MG63 (cell line): ENCODE results near the gene E2F2. TPM values are rescaled to one million over a fixed set of nuclear protein-coding genes. Genes with fewer than 3 reads are reported as not detected.

ENCODE experiments used
- DNase-seq: peaks from one replicate; pipeline ENCODE4 v3.0.0-alpha.2; 2020
- H3K27me3 ChIP-seq: fragments of 250-450 bp; sonication (Bioruptor Pico); 2 replicates; pipeline ENCODE4 v1.5.1; 2020; ENCODE audit warnings: mild to moderate bottlenecking, moderate library complexity
- H3K36me3 ChIP-seq: fragments of 250-450 bp; sonication (Bioruptor Pico); 2 replicates; pipeline ENCODE4 v1.5.1; 2020; ENCODE audit warnings: mild to moderate bottlenecking, moderate library complexity
- H3K4me3 ChIP-seq: fragments of 250-450 bp; sonication (Bioruptor Pico); 2 replicates; pipeline ENCODE4 v1.5.1; 2020; ENCODE audit warnings: mild to moderate bottlenecking, moderate library complexity
- H3K9me3 ChIP-seq: fragments of 250-450 bp; sonication (Bioruptor Pico); 2 replicates; pipeline ENCODE4 v1.5.1; 2020; ENCODE audit warnings: mild to moderate bottlenecking, moderate library complexity
- total RNA-seq: library from RNA; depleted of rRNA; stranded (reverse); fragments of >200 nt; shearing (Covaris generic); gene quantifications from 2 replicates; pipeline ENCODE4 v1.2.3, GENCODE V29; 2014; ENCODE audit warnings: low replicate concordance

Gene E2F2
- total RNA-seq, 1 experiment from 2014 or later = 4.3 TPM

DNA sequence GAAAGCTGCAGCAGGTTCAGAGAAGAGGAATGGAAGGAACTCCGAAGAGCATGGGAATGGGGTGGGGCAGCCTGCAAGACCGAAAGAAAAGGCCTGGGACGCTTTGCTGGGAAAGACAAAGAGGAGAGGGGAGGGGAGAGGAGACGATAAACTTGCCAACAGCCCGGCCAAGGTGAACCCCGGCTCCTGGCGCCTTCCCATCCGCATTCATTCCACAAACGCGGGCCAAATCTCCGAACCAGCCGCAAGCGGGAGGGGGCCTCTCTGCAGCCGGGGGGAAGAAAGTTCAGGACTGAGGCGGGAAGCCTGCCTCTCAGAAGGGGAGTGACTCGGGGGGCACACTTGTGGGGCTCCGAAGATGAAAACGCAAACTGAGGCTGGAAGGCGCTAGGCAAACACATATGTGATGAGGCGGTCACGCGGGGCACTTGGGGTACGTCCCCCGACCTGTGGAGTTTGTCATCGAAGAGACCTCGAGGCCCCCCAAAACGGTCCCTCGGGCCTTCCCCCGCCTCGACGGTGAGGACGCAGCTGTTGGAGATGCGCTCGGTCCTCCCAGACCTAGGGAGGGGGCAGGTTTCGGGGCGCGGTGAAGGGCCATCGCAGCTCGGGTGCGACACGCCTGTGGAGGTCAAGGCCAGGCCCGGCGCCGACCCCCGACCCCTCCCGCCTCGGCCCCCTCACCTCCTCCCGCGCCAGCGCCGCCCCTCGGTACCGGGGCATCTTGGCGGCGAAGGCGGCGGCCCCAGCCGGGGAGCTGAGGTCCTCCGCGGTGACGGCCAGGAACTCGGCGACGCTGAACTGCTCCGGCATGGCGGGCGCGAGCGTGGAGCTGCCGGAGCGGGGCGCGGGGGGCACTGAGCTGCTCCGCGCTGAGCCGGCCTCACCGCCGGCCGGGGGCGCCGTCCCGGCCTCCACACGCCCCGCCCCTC, 47.4 kb downstream of the E2F2 start, which contains the start of gene ASAP3:
ASAP3 (minus strand) TSS at position 859 of the 932 bp plus-strand sequence; CDS start at position 813, 46 bp downstream.
- peak; percentile 18 for DNase-seq
- H3K27me3 ChIP-seq = no peaks in the 10 kb centered on the region
- no peaks in the 10 kb centered on the region for H3K9me3 ChIP-seq
- no peaks in the 10 kb centered on the region for H3K36me3 ChIP-seq
- H3K4me3 ChIP-seq = peak within 1 kb of the TSS; percentile 55

DNA sequence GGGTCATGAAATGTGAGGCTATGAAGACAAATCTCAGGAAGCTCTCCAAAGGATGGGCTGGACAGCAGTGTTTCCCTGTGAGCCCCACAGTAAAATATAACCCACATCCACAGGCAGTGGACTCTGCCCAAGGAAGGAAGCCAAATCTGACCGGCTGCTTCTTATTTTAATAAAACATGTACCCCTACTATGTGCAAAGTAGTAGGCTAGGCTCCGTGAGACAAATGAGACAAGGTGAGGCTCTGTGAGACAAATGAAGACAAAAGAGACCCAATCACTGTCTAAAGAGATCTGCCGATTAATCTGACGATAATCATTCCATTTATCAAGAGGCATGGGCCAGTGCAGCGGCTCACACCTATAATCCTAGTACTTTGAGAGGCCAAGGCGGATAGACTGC, 49.1 kb downstream of the E2F2 start:
- Histone ChIP-seq H3K27me3 (no peaks in the 10 kb centered on the region), H3K4me3 (no peak overlapping the region), H3K36me3 (no peaks in the 10 kb centered on the region), H3K9me3 (no peaks in the 10 kb centered on the region)
- no peak for DNase-seq

GRCh38 chr1:23481026-23481597, 49.9 kb downstream of the E2F2 start:
- no peak for DNase-seq
- no peaks in the 10 kb centered on the region for H3K27me3 ChIP-seq
- no peak overlapping the region for H3K4me3 ChIP-seq
- H3K9me3 ChIP-seq = no peaks in the 10 kb centered on the region
- no peaks in the 10 kb centered on the region for H3K36me3 ChIP-seq

- no peak overlapping the region for H3K4me3 ChIP-seq
- no peak for DNase-seq
- no peaks in the 10 kb centered on the region for H3K36me3 ChIP-seq
- no peaks in the 10 kb centered on the region for H3K27me3 ChIP-seq
- no peaks in the 10 kb centered on the region for H3K9me3 ChIP-seq
These were observed 50.6 kb downstream of the E2F2 start for GRCh38 chr1:23480187-23481025.

DNA sequence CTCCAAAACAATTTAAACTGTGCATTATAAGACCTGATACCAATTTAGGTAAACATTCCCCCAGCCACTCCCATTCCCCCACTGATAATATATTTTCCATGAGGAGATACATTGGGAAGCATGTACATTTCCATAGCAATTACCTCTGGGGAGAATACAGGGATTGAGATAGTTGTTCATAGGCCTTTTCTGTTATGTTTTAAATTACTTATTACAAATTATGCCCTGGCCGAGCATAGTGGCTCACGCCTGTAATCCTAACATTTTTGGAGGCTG, 51.4 kb downstream of the E2F2 start:
- DNase-seq = no peak
- H3K9me3 ChIP-seq = no peaks in the 10 kb centered on the region
- no peaks in the 10 kb centered on the region for H3K36me3 ChIP-seq
- H3K4me3 ChIP-seq = no peak overlapping the region
- no peaks in the 10 kb centered on the region for H3K27me3 ChIP-seq

DNA sequence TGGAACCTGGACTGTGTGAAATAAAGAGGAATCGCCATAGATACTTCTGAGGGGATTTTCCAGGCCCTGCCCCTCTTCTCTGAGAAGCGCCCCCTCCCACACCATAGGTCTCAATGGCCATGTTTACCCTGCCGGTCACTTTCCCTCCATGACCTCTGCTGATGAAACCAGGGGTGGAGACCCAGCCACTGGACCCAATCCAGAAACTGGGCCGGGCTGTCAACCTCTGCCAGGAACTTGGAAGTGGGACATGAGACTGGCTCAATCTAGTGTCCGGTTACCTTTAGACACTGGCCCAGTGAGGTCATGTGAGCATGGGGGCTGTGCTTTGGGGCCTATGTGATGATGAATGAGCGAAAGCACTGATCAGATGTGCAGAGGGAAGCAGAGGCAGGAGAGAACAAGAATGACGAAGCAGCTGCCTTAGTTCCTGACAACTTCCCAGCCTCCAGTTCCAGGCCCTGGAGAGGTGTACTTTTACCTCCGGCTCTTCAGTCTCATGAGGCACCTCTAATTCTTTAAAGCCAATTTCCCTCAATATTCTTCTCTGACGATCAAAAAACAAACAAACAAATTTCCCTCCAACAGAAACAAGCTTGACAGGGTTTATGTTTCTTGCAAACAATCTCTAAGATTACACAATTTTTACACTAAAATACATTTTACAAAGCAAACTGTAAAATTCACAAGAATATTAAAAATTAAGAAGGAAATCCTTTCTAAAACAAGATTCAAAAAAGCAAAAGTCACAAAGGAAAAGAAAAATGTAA, 52.0 kb downstream of the E2F2 start:
- DNase-seq = peak; percentile 42
- Histone ChIP-seq H3K4me3 (no peak overlapping the region), H3K27me3 (no peaks in the 10 kb centered on the region), H3K9me3 (no peaks in the 10 kb centered on the region), H3K36me3 (no peaks in the 10 kb centered on the region)

- Histone ChIP-seq H3K36me3 (no peaks in the 10 kb centered on the region), H3K4me3 (no peak overlapping the region), H3K27me3 (no peaks in the 10 kb centered on the region), H3K9me3 (no peaks in the 10 kb centered on the region)
- no peak for DNase-seq
These were observed 53.5 kb downstream of the E2F2 start for GRCh38 chr1:23477359-23478144.

GRCh38 chr1:23475641-23476040, 55.4 kb downstream of the E2F2 start:
- DNase-seq = no peak
- H3K36me3 ChIP-seq = no peaks in the 10 kb centered on the region
- H3K27me3 ChIP-seq = no peaks in the 10 kb centered on the region
- no peaks in the 10 kb centered on the region for H3K9me3 ChIP-seq
- no peak overlapping the region for H3K4me3 ChIP-seq

DNA sequence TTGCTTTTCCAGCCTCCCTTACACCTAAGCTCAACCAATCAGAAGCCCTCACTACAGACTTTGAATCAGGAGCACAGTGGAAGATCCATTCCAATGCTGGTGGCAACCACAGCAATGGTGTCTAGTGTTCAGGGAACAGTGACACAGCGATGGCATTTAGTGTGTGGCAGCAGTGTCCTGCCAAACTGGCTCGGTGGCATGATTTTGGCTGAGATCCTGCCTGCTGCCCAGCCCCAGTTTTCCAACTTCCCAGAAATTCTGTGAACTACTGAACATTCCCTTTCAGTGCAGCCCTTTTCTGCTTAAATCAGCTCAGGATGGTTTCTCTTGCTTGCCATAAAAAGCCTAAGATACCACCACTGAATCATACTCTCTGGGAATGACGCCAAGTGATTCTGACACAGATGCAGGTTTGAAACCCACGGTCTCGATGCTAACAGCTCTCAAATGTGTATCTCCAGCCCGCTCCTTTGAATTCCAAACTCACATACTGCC, 55.9 kb downstream of the E2F2 start:
- H3K27me3 ChIP-seq = no peaks in the 10 kb centered on the region
- H3K4me3 ChIP-seq = no peak overlapping the region

DNA sequence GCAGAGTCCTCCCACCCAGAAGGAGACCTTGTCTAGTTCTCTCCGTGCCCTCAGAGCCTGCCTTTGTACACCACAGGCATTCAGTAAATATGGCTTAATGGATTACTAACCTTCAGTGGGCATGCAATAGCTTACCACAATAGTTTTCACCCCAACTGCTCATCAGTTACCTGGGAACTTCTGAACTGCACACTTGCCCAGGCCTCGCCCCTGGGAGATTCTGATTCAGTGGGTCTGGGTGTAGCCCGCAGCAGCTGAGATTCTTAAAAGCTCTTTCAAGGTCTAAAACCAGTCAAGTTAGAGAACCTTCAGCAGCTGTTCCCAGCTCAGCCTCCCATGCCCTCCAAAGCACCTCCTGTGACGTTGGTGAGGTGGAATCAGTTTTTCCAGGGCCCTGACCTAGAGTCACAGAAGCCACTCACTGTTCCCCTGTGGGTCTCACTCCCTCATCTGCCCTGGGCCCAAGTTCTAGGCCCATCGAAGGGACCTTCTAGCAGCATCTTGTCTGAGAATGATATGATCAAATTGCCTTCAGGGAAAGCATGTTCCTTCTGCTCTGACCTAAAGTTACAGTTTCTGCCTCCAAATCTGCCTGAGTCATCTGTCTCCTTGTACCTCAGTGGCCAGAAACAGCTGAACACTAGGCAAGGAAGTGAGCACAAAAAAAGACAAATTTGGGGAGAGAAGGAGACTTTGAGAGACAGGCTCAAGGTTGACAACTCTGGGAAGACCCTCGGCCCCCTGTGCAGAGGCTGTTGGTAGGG, 57.8 kb downstream of the E2F2 start:
- no peak for DNase-seq
- H3K27me3 ChIP-seq = no peaks in the 10 kb centered on the region
- H3K9me3 ChIP-seq = no peaks in the 10 kb centered on the region
- H3K4me3 ChIP-seq = no peak overlapping the region
- no peaks in the 10 kb centered on the region for H3K36me3 ChIP-seq

More for the DNA sequence above, 55.9 kb downstream of the E2F2 start:
- H3K9me3 ChIP-seq = no peaks in the 10 kb centered on the region
- DNase-seq = peak; percentile 41
- H3K36me3 ChIP-seq = no peaks in the 10 kb centered on the region

- DNase-seq = no peak
- Histone ChIP-seq H3K27me3 (no peaks in the 10 kb centered on the region), H3K4me3 (no peak overlapping the region), H3K36me3 (no peaks in the 10 kb centered on the region), H3K9me3 (no peaks in the 10 kb centered on the region)
These were observed 58.5 kb downstream of the E2F2 start for GRCh38 chr1:23472351-23473036.

GRCh38 chr1:23471473-23472075, 59.5 kb downstream of the E2F2 start:
- no peaks in the 10 kb centered on the region for H3K36me3 ChIP-seq
- H3K9me3 ChIP-seq = no peaks in the 10 kb centered on the region
- H3K4me3 ChIP-seq = no peak overlapping the region
- no peak for DNase-seq
- H3K27me3 ChIP-seq = no peaks in the 10 kb centered on the region

GRCh38 chr1:23470282-23471070, 60.6 kb downstream of the E2F2 start:
- Histone ChIP-seq H3K36me3 (no peaks in the 10 kb centered on the region), H3K27me3 (no peaks in the 10 kb centered on the region), H3K9me3 (no peaks in the 10 kb centered on the region), H3K4me3 (no peak overlapping the region)
- DNase-seq = peak; percentile 37
